ENCODE measurements around the gene MAP1LC3B.

MAP1LC3B gene
- total RNA-seq, result 105 to 107 reads per million in 2 donors

- peak; percentile 95 to 99 (median 97) for DNase-seq
Observed at GRCh38 chr16:87391950-87392820, at the start of gene MAP1LC3B. Gene MAP1LC3B, plus strand, starts transcription at chr16:87392336. Its CDS starts 92 bp downstream, at chr16:87392428.

DNA sequence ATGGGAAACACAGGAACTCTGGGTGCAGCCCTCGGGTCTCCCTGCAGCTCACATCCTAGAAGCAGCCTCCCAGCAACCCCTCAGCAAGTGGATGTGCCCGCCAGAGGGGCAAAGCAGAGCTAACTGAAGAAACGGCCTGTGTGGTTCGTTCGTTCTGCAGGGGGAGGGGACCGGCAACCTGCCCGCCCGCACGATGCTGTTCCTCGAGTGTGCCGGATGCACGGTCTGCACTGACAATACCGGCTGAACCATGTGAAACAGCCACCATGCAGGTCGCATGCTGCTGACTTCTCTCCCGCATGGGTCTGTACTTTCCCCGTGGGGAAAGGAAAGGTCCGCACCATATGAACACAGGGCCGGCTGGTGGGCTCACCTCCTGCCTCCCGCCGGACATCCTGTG lies 49.6 kb upstream of the MAP1LC3B start:
- no peak for DNase-seq

DNA sequence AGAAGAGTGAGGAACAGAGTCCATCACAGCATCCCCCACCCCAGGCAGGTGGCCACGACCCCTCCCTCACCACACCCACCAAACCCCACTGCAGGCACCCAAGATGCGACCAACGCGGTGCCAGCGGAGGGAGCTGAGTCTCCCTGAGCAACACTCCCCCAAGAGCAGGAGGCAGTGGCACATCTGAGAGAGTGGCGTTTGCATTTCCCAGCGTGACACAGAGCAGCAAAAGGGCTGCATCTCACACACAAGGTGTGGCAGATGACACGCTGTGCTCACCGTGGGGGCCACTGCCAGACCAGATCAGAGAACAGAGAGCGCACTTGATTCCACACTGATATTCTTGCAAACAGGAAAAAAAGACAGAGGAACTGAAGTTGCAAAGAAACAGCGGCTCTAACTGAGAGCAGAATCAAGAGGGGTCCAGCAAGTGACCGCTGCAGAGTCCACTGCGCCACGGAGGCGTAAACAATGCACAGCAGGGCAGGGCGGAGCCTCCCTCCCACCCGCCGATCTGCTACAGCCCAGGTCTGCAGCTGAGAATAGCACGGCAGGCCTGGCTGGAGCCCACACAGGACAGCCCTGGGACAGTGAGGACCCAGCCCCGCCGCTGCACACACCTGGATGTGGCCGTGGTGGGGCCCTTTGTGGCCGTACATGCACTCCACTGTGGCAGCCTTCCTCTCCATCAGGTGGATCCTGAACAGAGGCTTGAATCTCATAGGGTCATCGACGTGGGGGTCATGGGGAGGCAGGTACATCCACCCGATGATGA lies 49.0 kb upstream of the MAP1LC3B start:
- no peak for DNase-seq

- no peak for DNase-seq
Observed at GRCh38 chr16:87343753-87344050, 48.4 kb upstream of the MAP1LC3B start.

GRCh38 chr16:87344165-87344930 lies 47.8 kb upstream of the MAP1LC3B start:
- no peak for DNase-seq

- DNase-seq, result peak in 3 of 5 experiments; percentile 30 to 88 (median 60)
Observed at GRCh38 chr16:87344931-87345631, 47.1 kb upstream of the MAP1LC3B start.

DNA sequence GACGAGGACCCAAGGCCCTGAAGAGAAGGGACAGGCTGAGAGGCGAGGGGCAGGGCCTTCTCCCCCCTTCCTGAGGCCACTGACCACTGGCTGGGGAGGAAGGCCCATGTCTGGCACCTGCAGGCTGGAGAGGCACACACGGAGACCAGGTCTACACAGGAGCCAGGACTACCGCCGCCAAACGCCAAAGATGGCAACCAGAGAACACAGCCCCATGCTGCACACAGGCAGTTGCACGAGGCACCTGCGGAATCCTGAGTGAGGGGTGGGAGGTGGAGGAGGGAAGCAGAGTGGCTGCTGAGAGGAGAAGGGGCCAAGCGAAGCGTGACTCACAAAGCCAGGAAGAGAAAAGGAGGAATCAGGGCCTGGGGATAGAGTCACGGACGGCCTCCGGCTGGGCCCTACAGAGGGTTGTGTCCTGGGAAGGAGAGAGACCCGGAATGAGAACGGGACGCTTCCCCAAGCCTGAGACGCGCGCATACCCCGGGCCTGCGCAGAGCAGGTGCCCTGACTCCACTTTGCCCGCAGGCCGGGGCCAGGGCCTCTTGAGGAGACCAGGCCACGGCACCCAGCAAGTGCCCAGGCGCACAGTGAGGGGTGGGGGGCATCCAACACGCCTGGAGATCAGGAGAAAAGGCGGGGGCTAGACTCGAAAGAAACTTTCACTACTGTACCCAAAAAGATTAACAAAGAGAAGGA lies 46.3 kb upstream of the MAP1LC3B start:
- DNase-seq, result no peak

DNA sequence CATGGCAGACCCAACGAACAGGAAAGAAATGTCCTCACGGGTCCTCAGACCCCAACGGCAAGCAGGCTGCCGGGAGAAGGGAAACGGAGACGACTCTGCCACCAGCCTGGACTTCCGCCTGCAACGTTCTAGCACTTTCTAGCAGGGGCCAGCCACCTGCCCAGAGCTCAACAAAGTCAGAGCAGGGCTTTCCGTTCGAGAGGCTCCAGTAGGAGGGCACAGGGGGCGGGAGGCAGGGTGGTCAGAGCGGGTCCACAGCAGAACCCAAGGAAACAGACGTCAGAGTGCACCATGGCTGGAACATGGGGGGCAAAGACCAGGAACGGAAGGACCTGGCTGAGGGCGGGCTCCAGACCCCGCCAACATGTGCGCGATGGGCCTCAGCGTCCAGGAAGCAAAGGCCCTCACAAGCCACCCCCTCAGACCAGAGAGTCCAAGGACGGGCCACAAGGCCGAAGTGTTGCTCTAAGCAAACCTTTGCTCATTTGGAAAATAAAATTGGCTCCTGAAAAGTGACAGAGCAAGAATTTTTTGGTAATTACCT lies 45.5 kb upstream of the MAP1LC3B start:
- no peak for DNase-seq

- DNase-seq, result no peak
Observed at GRCh38 chr16:87347932-87348615, 44.1 kb upstream of the MAP1LC3B start.

- no peak for DNase-seq
Observed at GRCh38 chr16:87348616-87349157, 43.4 kb upstream of the MAP1LC3B start.

DNA sequence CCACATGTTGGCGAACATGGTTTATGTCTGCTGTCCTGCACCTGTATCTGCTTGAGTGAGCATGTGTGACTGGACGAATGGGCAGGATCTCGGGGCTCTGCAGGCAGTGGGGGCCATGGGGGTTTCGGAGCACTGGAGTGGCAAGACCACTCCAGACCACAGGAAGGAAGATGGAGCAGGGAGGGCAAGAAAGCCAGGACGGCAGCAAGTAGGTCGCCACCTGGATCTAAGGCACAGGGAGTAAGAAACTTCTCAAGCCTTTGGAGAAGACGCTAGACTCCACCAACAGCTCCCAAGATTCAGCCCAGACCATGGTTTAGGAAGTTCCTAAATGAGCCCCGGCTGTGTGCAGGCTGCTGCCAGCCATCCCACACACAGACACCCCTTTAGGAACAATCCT lies 42.1 kb upstream of the MAP1LC3B start:
- DNase-seq, result no peak

DNA sequence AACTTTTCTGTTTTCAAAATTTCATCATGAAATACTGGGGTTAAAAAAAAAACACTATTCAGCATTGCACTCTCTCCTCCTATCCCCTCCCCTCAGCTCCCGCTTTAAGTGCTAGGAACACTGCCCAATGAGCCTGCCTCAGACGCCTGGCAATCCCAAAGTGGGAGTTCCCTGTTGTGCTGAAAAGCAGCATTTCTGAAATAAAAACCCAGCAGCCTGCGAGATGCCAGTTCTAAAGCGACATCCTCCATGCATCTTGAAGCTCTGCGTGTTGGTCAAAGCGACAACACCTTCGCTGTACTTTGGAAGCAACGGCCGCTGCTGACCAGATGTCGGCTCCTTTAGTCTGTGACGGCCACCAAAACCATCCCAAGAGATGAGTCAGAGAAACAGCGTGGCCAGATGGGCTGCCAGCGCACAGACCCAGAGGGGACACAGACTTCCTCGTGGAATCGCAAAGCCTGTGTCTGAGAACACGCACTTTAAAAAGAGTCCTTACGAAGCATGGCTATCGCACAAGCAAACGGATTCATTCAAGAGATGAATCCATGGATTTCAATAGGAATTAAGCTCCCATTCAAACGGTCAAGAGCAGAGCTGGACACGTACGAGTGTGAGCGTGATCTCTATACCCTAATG lies 41.3 kb upstream of the MAP1LC3B start:
- no peak for DNase-seq

DNA sequence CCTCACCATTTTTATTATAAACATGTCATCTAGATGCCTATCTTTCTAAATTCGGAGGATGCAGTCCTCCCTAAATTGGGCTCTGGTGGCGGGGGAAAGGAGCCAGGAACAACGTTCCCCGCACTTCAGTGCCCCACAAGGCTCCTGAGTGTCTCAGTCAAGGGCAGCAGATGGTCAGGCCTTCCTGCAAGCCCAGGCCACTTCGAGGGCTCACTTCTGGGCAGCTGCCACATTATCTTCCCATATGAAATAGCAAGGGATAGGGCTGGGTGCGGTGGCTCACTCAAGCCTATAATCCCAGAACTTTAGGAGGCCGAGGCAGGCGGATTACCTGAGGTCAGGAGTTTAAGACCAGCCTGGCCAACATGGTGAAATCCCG lies 40.8 kb upstream of the MAP1LC3B start:
- no peak for DNase-seq

DNA sequence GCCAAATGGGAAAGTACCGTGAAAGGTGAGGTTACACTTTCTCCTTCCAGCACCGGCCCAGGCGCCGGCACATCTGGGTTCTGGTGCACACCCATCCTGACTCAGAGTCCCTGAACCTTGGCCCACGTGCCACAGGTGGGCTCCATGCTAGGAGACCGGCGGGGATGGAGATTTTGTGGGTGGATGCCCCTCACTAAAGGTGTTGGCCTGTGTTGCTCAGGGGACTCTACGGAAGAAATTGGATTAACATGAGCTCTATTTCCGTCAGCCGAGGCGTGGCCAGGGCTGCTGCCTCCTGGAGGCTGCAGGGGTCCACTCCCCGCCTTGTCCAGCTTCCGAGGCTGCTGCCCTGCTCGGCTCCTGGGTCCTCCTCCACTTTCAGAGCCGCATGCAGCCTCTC lies 39.3 kb upstream of the MAP1LC3B start:
- DNase-seq, result no peak

DNA sequence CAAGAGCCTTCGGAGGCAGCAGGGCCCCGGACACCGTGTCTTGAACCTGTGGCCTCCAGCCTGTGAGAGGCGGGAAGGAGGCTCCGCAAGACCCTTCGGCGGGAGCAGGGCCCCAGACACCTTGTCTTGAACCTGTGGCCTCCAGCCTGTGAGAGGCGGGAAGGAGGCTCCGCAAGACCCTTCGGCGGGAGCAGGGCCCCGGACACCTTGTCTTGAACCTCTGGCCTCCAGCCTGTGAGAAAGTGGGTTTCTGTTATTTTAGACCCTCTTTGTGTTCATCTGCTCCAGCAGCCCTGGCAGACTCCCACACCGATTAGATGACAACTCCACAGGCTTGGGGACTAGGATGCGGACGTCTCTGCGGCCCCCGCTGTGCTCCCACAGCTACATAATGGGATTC lies 38.5 kb upstream of the MAP1LC3B start:
- DNase-seq, result no peak

DNA sequence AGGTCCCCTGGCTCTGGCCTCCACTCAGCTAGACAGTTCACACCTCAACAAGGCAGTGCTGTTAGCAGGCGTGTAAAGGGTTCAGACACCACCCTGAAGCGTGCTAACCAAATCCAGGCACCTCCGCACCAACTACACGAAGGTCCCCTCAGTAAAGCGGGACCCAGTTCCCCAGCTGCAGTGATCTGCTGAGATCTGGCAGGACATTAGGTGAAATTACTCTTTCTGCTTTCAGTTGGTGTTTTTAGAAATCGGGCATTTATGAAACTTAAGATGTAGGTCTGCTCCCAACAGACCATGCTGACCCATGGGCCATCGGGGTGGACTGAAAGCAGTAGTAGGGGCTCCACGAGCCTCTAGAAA lies 35.7 kb upstream of the MAP1LC3B start:
- DNase-seq, result no peak

GRCh38 chr16:87358250-87358649 lies 33.9 kb upstream of the MAP1LC3B start:
- DNase-seq, result no peak

DNA sequence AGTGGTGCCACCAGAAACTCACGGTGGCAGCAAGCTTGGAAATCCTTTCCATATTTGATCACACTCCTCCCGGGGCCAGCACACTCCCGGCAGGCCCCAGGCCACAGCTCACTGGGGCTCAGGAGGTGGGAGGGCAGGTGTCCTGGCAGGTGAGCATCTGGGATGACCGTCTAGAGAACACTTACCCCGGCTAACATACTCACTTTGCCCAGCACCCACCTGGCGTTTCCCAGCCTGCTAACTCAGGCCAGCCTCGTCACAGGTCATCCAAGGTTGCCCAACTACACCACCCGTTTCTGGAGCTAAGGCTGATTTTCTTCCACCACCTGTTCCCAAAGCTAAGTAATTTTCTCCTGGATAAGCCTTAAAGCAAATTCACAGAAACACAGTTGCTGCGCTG lies 33.4 kb upstream of the MAP1LC3B start:
- DNase-seq, result no peak

DNA sequence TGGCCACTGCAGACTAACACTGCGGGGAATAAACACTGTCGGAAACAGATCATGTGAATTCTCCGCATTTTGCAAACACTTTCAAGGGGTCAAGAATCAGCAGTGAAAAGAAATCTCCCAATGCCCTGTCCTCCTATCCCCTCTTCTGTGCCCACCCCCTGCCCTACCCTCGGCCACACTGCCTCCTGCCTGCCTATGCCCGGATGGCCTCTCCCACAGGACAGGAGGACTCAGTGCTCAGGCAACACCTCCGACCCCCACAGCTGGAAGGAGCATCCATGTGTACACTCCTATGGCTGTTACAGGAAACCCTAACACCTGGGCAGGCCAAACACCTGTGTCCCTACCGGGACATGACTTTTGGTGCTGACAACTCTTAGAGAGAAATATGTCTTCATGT lies 33.0 kb upstream of the MAP1LC3B start:
- DNase-seq, result no peak

GRCh38 chr16:87360862-87361610 lies 31.1 kb upstream of the MAP1LC3B start:
- DNase-seq, result no peak

Data from T-helper 2 cell (primary cell).